Measurements from ENCODE around the gene CD44.

The CD44 gene

GRCh38 chr11:35121326-35121865 lies 17.6 kb upstream of the CD44 start:
- no peak overlapping the region for H3K4me2 ChIP-seq (ENCODE audit: low read length)
- H3K9me3 ChIP-seq (ENCODE audit: control insufficient read depth, insufficient read depth, low read length), result no peaks in the 10 kb centered on the region
- H3K27ac ChIP-seq (ENCODE audit: low read depth, low read length), result no peak overlapping the region
- peaks cover 22% of the 10 kb centered on the region for H3K4me1 ChIP-seq (ENCODE audit: control insufficient read depth, low read length)
- no peak for TF ChIP-seq CTCF (IDR thresholded peaks at IDR 0.05; ENCODE audit: low read depth, low read length, poor library complexity, severe bottlenecking)
- no peak for TF ChIP-seq EZH2phosphoT487 (IDR thresholded peaks at IDR 0.05; ENCODE audit: borderline replicate concordance, low read length)
- H3K27me3 ChIP-seq (ENCODE audit: control insufficient read depth, low read length), result peaks cover 7% of the 10 kb centered on the region; the same call in 1 of the 2 replicates
- H4K20me1 ChIP-seq (ENCODE audit: control insufficient read depth, insufficient read depth, low read depth, low read length), result no peaks in the 10 kb centered on the region
- H3K79me2 ChIP-seq (ENCODE audit: control insufficient read depth, low read length), result no peaks in the 10 kb centered on the region
- no peaks in the 10 kb centered on the region for H3K9me2 ChIP-seq (replicated peaks; ENCODE audit: control insufficient read depth, low read length)
- no peaks in the 10 kb centered on the region for H3F3A ChIP-seq (ENCODE audit: control insufficient read depth, insufficient read depth)
- H3K4me3 ChIP-seq (ENCODE audit: low read length), result no peak overlapping the region
- H3K36me3 ChIP-seq (ENCODE audit: control insufficient read depth, low read length), result no peaks in the 10 kb centered on the region

GRCh38 chr11:35122308-35122707 lies 16.7 kb upstream of the CD44 start:
- Histone ChIP-seq H3K79me2 (ENCODE audit: control insufficient read depth, low read length) (no peaks in the 10 kb centered on the region), H3K36me3 (ENCODE audit: control insufficient read depth, low read length) (no peaks in the 10 kb centered on the region), H3K9me2 (replicated peaks; ENCODE audit: control insufficient read depth, low read length) (no peaks in the 10 kb centered on the region), H3K4me3 (ENCODE audit: low read length) (no peak overlapping the region), H3K27ac (ENCODE audit: low read depth, low read length) (no peak overlapping the region), H3K9me3 (ENCODE audit: control insufficient read depth, insufficient read depth, low read length) (no peaks in the 10 kb centered on the region), H3F3A (ENCODE audit: control insufficient read depth, insufficient read depth) (no peaks in the 10 kb centered on the region), H4K20me1 (ENCODE audit: control insufficient read depth, insufficient read depth, low read depth, low read length) (no peaks in the 10 kb centered on the region), H3K27me3 (ENCODE audit: control insufficient read depth, low read length) (peaks cover 7% of the 10 kb centered on the region; the same call in 1 of the 2 replicates), H3K4me2 (ENCODE audit: low read length) (no peak overlapping the region), H3K4me1 (ENCODE audit: control insufficient read depth, low read length) (peaks cover 25% of the 10 kb centered on the region)
- TF ChIP-seq CTCF (IDR thresholded peaks at IDR 0.05; ENCODE audit: low read depth, low read length, poor library complexity, severe bottlenecking) (no peak), EZH2phosphoT487 (IDR thresholded peaks at IDR 0.05; ENCODE audit: borderline replicate concordance, low read length) (no peak)

- H3K27ac ChIP-seq (ENCODE audit: low read depth, low read length), result no peak overlapping the region
Measured at GRCh38 chr11:35126000-35126878, 12.7 kb upstream of the CD44 start.

More at GRCh38 chr11:35126000-35126878, 12.7 kb upstream of the CD44 start:
- H3K4me3 ChIP-seq (ENCODE audit: low read length), result peak overlapping the region; percentile 21; the same call in 1 of the 2 replicates
- H3K27me3 ChIP-seq (ENCODE audit: control insufficient read depth, low read length), result 0 out of 2 replicates have a peak, but pooled peaks cover 3% of the 10 kb centered on the region
- no peaks in the 10 kb centered on the region for H3K9me3 ChIP-seq (ENCODE audit: control insufficient read depth, insufficient read depth, low read length)
- no peaks in the 10 kb centered on the region for H4K20me1 ChIP-seq (ENCODE audit: control insufficient read depth, insufficient read depth, low read depth, low read length)
- TF ChIP-seq CTCF (IDR thresholded peaks at IDR 0.05; ENCODE audit: low read depth, low read length, poor library complexity, severe bottlenecking) (no peak), EZH2phosphoT487 (IDR thresholded peaks at IDR 0.05; ENCODE audit: borderline replicate concordance, low read length) (no peak)
- no peaks in the 10 kb centered on the region for H3K36me3 ChIP-seq (ENCODE audit: control insufficient read depth, low read length)
- peaks cover 18% of the 10 kb centered on the region for H3K4me1 ChIP-seq (ENCODE audit: control insufficient read depth, low read length)
- H3K79me2 ChIP-seq (ENCODE audit: control insufficient read depth, low read length), result no peaks in the 10 kb centered on the region
- H3F3A ChIP-seq (ENCODE audit: control insufficient read depth, insufficient read depth), result no peaks in the 10 kb centered on the region
- H3K9me2 ChIP-seq (replicated peaks; ENCODE audit: control insufficient read depth, low read length), result no peaks in the 10 kb centered on the region
- H3K4me2 ChIP-seq (ENCODE audit: low read length), result peak overlapping the region; percentile 36
